Kidney (tissue), 14 donors: ENCODE data around the gene RHEBL1. TPM values are rescaled to one million over a fixed set of nuclear protein-coding genes. Genes with fewer than 3 reads are reported as not detected.
A peak's percentile ranks its signal among the peaks of the same experiment; 100 is the strongest.

ENCODE experiments used
- DNase-seq, 5 donors: peaks; one replicate each; pipeline ENCODE4 v3.0.0-alpha.2; 2013 to 2020
- FAIRE-seq: peaks from 2 replicates; lab custom pipeline; 2012; peaks lifted over from hg19 to GRCh38; lab: Jason Lieb, UNC
- H3K27ac ChIP-seq, 2 donors: one replicate each; pipeline ENCODE4 v1.7.0; 2013; ENCODE audit warnings: low read depth in 2 of 2, low read length in 2 of 2, inconsistent platforms in 1 of 2
- H3K27me3 ChIP-seq: one replicate; pipeline ENCODE4 v1.7.1; 2013; ENCODE audit warnings: low read length, inconsistent platforms; ENCODE audit not compliant: control insufficient read depth, insufficient read depth
- H3K36me3 ChIP-seq, 3 donors: one replicate each; pipeline versions ENCODE4 v1.7.0 to v1.7.1; 2013; ENCODE audit warnings: low read length in 3 of 3, control low read depth in 1 of 3, inconsistent platforms in 1 of 3; ENCODE audit not compliant: insufficient read depth in 3 of 3, control insufficient read depth in 2 of 3
- H3K4me1 ChIP-seq, 3 donors: one replicate each; pipeline versions ENCODE4 v1.7.0 to v1.7.1; 2013; ENCODE audit warnings: low read length in 3 of 3, inconsistent platforms in 1 of 3, low read depth in 1 of 3; ENCODE audit not compliant: control insufficient read depth in 2 of 3, insufficient read depth in 2 of 3
- H3K4me3 ChIP-seq, 3 donors: one replicate each; pipeline versions ENCODE4 v1.7.0 to v1.8.1; 2013; ENCODE audit warnings: low read length in 3 of 3, control low read depth in 1 of 3, inconsistent platforms in 1 of 3
- H3K9ac ChIP-seq, 3 donors: one replicate each; pipeline versions ENCODE4 v1.7.0 to v1.7.1; 2013; ENCODE audit warnings: low read length in 3 of 3, control low read depth in 1 of 3, inconsistent platforms in 1 of 3
- H3K9me3 ChIP-seq, 3 donors: one replicate each; pipeline versions ENCODE4 v1.7.0 to v1.7.1; 2013; ENCODE audit warnings: low read length in 3 of 3, control low read depth in 1 of 3, inconsistent platforms in 1 of 3; ENCODE audit not compliant: control insufficient read depth in 2 of 3, insufficient read depth in 1 of 3
- intact Hi-C: fragments of 100-400 bp; cut with DNase I; formaldehyde crosslinking; loops from one replicate; pipeline ENCODE4 v1.11.1; 2022
- polyA plus RNA-seq: library from polyadenylated mRNA; stranded (reverse); fragments of 350-450 nt; fragmentation: Illumina TruSeq; extraction: RNeasy Lipid Tissue Mini Kit (QIAGEN cat#74804); gene quantifications from one replicate; pipeline ENCODE4 v1.2.3, GENCODE V29; 2014; ENCODE audit warnings: low read depth, low replicate concordance; ENCODE audit not compliant: insufficient read depth
- total RNA-seq: library from RNA; stranded (reverse); fragmentation: NEBNext Ultra II Directional; extraction: Animal tissue kit (Norgen Biotek cat#: 25700); gene quantifications from one replicate; pipeline ENCODE4 v1.2.1, GENCODE V29; 2021
- TF ChIP-seq, protein P1 (sequence below): IDR thresholded peaks from 3 replicates; pipeline ENCODE4 v1.5.1; 2012; ENCODE audit warnings: mild to moderate bottlenecking, moderate library complexity, borderline replicate concordance; ENCODE audit not compliant: insufficient read depth; ENCODE audit errors: extremely low read depth
- donor health status: control.
- donor health status: control.
- donor health status: control.
- donor health status: control.
- donor health status: control.
- donor health status: DM: yes; HTN: yes; CAD: no.
- donor health status: Normal renal cell carcinoma (clear cell type).

The RHEBL1 gene
- total and polyA plus RNA-seq, 2 donors from 2014 or later: 0.52 to 0.69 TPM

DNA sequence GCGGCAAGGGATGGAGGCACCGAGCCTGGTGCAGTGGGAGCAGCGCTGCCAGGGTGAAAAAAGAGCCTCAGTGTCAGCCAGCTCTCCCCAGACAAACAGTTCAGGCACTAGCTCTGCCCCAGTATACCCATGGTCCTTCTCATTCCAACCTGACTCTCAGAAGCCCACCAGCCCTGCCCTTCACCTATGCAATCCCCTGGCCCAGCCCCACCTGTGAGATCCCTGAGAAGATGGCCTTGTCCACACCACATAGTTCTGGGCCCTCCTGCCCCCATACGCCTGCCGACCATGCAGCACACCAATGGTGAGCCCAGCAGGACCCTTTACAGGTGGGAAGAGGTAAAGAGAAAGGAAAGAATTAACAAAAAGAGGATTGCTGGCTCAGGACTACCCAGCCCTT, 15.7 kb downstream of the RHEBL1 start:
- Histone ChIP-seq H3K4me1 (peaks cover 3 to 36% (median 28%) of the 10 kb centered on the region in 3 donors), H3K9ac (no peak overlapping the region), H3K4me3 (no peak overlapping the region), H3K9me3 (no peaks in the 10 kb centered on the region), H3K27me3 (no peaks in the 10 kb centered on the region), H3K36me3 (peaks cover 4 to 43% (median 36%) of the 10 kb centered on the region in 3 donors), H3K27ac (no peak overlapping the region)
- FAIRE-seq (no peak), DNase-seq (peak in 1 of 5 donors; percentile 45)
- intact Hi-C loops: no loop called here
- TF ChIP-seq, protein P1, sequence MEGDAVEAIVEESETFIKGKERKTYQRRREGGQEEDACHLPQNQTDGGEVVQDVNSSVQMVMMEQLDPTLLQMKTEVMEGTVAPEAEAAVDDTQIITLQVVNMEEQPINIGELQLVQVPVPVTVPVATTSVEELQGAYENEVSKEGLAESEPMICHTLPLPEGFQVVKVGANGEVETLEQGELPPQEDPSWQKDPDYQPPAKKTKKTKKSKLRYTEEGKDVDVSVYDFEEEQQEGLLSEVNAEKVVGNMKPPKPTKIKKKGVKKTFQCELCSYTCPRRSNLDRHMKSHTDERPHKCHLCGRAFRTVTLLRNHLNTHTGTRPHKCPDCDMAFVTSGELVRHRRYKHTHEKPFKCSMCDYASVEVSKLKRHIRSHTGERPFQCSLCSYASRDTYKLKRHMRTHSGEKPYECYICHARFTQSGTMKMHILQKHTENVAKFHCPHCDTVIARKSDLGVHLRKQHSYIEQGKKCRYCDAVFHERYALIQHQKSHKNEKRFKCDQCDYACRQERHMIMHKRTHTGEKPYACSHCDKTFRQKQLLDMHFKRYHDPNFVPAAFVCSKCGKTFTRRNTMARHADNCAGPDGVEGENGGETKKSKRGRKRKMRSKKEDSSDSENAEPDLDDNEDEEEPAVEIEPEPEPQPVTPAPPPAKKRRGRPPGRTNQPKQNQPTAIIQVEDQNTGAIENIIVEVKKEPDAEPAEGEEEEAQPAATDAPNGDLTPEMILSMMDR: no peak

DNA sequence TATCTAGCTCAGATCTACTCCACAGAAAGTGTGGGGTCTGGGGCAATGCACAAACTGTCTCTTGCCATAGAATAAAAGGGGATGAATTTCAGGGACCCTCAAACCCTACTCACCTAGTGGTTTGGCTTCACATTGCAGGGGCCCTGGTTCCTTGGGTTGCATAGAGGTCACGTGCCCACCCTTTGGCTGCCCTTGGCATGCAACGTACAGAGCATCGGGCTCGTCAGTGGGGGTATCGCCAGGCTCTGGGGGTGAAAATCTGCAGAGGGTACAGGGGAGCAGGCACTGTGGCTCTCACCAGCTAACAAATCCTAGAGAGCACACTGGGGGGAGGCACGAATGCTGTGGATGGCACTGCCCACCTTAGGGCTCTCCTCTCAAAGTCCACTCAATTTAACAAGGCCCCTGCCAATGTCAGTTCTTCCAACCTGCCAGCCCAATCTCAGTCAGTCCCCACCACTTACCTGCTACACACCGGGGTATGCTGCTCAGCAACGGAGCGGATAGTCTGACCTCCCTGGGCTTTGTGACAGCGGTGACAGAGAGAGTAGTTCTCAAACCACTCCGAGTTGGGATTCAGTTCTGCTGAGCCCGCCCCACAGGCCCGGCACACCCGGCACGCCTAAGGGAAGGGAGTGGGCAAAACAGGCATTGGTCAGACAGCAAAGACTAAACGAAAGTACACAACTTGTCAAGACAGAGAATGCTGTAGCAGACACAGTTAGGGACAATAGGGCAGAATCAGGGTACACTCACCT, 17.1 kb downstream of the RHEBL1 start:
- no peak overlapping the region for H3K9ac ChIP-seq
- H3K27ac ChIP-seq: no peak overlapping the region
- no peaks in the 10 kb centered on the region for H3K9me3 ChIP-seq
- TF ChIP-seq, protein P1: no peak
- peak in 1 of 5 donors; percentile 37 for DNase-seq
- H3K27me3 ChIP-seq: no peaks in the 10 kb centered on the region
- no peak overlapping the region for H3K4me3 ChIP-seq
- FAIRE-seq: no peak
- peaks cover 3 to 21% (median 16%) of the 10 kb centered on the region in 3 donors for H3K4me1 ChIP-seq
- H3K36me3 ChIP-seq: peaks cover 9 to 58% (median 51%) of the 10 kb centered on the region in 3 donors
- intact Hi-C loops: no loop called here

DNA sequence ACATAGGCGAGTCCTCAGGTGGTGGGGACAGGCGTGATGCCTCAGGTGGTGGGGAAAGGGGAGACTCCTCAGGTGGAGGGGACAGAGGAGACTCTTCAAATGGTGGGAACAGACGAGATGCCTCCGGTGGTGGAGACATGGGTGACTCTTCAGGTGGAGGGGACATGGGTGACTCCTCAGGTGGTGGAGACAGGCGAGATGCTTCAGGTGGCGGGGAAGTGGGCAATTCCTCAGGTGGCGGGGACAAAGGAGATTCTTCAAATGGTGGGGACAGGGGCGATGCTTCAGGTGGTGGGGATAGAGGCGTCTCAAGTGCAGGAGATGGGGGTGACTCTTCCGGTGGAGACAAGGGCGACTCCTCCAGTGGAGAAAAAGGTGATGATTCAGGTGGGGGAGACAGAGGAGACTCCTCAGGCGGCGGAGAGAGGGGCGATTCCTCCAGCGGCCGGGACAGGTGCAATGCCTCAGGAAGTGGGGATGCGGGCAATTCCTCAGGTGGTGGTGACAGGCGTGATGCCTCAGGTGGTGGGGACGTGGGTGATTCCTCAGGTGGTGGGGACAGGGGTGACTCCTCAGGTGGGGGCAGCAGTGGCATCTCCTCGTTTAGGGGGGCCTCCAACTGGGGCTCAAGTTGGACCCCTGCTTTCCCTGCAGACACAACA, 17.9 kb downstream of the RHEBL1 start:
- TF ChIP-seq, protein P1: no peak
- Histone ChIP-seq H3K27me3 (no peaks in the 10 kb centered on the region), H3K9ac (no peak overlapping the region), H3K36me3 (peaks cover 9 to 65% (median 53%) of the 10 kb centered on the region in 3 donors), H3K4me1 (peaks cover 3 to 14% (median 10%) of the 10 kb centered on the region in 3 donors), H3K27ac (no peak overlapping the region), H3K9me3 (no peaks in the 10 kb centered on the region), H3K4me3 (no peak overlapping the region)
- intact Hi-C loops: no loop called here
- FAIRE-seq: no peak
- peak in 1 of 5 donors; percentile 66 for DNase-seq
